K562 treated with DMSO at 1 percent for 12 hours (cell line): ENCODE results near the gene POTED. TPM values are rescaled to one million over a fixed set of nuclear protein-coding genes. Genes with fewer than 3 reads are reported as not detected.

Experiments
- total RNA-seq: library from RNA; unstranded; fragments of 300-600 nt; gene quantifications from 2 replicates; pipeline ENCODE4 v1.2.3, GENCODE V29; 2022; ENCODE audit not compliant: insufficient read depth

POTED gene
- total RNA-seq, result not detected in 2 replicates

DNA sequence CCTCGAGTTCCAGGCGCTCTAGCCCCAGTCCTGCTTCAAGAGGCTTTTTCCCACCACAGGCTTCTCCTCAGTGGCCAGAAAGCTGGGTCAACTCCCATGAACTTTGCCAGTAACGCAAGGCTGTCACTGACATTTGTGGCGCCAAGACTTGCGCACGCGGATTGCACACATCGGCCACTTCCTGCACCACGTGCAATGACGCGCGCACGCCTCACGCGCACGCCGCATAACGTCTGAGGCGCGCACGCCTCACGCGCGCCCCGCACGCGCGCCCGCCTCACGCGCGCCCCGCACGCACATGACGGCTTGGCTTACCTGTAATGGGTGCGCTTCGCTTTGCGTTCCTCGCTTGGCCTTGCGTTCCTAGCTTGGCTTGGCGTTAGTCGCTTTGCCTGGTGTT, at the start of gene POTED:
Gene POTED (plus strand): TSS at position 301 of the 400 bp plus-strand sequence. CDS start 452 bp downstream, outside the sequence.

